ENCODE measurements around the gene XPO6.

GRCh38 chr16:28254158-28254557 lies 42.4 kb upstream of the XPO6 start:
- no peak for TF ChIP-seq POLR2A (IDR thresholded peaks at IDR 0.05)
- no peak for TF ChIP-seq CTCF (IDR thresholded peaks at IDR 0.05)
